AG09319 (cell line): ENCODE measurements around the gene NR1I3.

Source experiments
- DNase-seq: peaks from one replicate; pipeline ENCODE4 v3.0.0-alpha.2; 2010; ENCODE audit warnings: low read depth; ENCODE audit errors: extremely low read depth
- TF ChIP-seq, protein P1 (sequence below): IDR thresholded peaks from 2 replicates; pipeline ENCODE4 v1.5.1; 2011; ENCODE audit warnings: low read depth, mild to moderate bottlenecking, inconsistent platforms, low read length, moderate library complexity

Gene NR1I3

DNA sequence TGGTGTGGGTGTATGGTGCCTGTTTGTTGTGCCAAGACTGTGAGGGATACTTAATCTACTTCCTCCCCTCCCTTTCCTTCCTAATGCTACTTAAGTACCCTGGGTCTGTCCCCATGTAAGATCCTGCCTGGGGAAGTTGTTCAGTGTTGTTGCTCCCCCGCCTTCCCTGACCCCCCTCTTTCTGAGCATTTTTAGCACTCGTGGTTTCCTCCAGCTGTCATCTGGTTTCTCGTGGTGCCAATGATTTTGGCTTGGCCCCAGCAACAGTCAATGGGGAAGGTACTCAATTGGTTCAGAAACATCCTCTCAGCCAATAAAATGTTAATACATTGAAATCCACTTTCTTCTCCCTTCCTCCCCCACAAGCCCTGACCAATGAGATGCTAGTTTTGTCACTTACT, 52.7 kb downstream of the NR1I3 start:
- TF ChIP-seq, protein P1, sequence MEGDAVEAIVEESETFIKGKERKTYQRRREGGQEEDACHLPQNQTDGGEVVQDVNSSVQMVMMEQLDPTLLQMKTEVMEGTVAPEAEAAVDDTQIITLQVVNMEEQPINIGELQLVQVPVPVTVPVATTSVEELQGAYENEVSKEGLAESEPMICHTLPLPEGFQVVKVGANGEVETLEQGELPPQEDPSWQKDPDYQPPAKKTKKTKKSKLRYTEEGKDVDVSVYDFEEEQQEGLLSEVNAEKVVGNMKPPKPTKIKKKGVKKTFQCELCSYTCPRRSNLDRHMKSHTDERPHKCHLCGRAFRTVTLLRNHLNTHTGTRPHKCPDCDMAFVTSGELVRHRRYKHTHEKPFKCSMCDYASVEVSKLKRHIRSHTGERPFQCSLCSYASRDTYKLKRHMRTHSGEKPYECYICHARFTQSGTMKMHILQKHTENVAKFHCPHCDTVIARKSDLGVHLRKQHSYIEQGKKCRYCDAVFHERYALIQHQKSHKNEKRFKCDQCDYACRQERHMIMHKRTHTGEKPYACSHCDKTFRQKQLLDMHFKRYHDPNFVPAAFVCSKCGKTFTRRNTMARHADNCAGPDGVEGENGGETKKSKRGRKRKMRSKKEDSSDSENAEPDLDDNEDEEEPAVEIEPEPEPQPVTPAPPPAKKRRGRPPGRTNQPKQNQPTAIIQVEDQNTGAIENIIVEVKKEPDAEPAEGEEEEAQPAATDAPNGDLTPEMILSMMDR = no peak
- no peak for DNase-seq

DNA sequence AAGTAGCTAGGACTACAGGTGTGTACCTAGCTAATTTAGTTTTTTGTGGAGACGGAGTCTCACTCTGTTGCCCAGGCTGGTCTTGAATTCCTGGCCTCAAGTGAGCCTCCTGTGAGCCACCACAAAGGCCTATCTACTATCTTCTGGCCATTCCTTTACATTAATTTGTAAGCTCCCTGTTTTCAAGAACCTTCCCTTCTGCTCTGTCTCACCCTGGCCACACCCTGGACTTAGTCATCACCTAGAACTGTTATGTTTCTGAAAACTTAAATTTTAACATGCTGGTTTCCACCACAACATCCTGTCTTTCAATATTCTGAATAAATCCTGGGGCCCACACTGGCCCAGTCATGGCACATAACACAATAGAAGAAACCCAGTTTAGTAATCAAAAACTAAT, 55.8 kb downstream of the NR1I3 start:
- no peak for DNase-seq

DNA sequence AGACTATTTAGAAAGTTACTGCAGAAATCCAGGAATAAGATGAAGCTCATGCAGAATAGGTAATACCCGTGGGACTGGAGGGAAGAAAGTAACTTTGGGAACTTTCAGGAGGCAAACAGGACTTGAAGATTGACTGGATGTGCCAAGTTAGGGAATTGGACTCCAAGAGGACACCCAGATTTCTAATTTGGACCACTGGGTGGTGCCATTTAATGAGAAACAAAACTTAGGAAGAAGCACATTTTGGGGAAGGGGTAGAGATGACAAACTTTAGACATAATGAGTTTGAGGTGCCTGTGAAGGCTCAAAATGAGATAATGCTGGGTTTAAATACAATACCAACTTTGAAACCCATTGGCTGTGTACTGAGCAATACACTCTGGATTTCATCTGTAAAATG, 57.4 kb downstream of the NR1I3 start:
- DNase-seq = no peak

More for the DNA sequence above, 55.8 kb downstream of the NR1I3 start:
- TF ChIP-seq, protein P1 = no peak

DNA sequence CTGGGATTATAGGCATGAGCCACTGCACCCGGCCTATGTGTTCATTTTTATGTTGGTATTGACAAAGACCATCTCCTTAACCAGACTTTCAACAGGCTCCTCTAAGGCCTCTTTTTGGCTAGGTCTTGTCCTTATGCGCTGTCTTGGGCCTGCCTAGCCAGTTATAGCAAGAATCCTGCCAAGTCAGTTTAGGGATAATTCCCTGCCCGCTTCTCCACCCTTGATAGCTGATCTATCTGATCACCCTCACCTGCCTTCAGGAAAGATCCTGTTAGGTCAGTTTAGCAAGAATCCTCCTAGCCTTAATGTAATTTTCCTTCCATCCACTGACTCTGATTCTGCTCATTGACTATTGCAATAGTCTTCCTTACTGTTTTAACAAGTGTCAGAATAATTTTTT, 58.3 kb downstream of the NR1I3 start:
- DNase-seq = no peak
- TF ChIP-seq, protein P1 = no peak

More for the DNA sequence above, 57.4 kb downstream of the NR1I3 start:
- TF ChIP-seq, protein P1 = peak; percentile 23
